ENCODE results near the gene HDAC4. TPM values are rescaled to one million over a fixed set of nuclear protein-coding genes. Genes with fewer than 3 reads are reported as not detected.

Gene HDAC4
- total RNA-seq, 1 experiment from 2014 or later = 47.6 TPM

- Histone ChIP-seq H3K4me2 (ENCODE audit: low read length) (no peak overlapping the region), H3K79me2 (ENCODE audit: insufficient read depth, low read length) (no peaks in the 10 kb centered on the region), H3K9ac (ENCODE audit: low read length) (no peak overlapping the region), H4K20me1 (ENCODE audit: insufficient read depth) (no peaks in the 10 kb centered on the region), H2AFZ (ENCODE audit: low read depth, low read length, poor library complexity, severe bottlenecking) (no peak overlapping the region), H3K27ac (ENCODE audit: low read depth, low read length) (no peak overlapping the region), H3K9me3 (ENCODE audit: control insufficient read depth in 1 of 2, insufficient read depth in 1 of 2, low read depth in 1 of 2, low read length in 2 of 2) (no peaks in the 10 kb centered on the region), H3K27me3 (ENCODE audit: insufficient read depth, low read length) (no peaks in the 10 kb centered on the region), H3K36me3 (ENCODE audit: control insufficient read depth in 1 of 2, insufficient read depth in 2 of 2, low read length in 2 of 2) (peaks cover 5 to 16% of the 10 kb centered on the region in 2 experiments; a peak in 3 of 4 replicates), H3K4me1 (ENCODE audit: control insufficient read depth in 1 of 2, insufficient read depth in 2 of 2, low read length in 2 of 2) (no peaks in the 10 kb centered on the region), H3K4me3 (replicated peaks in 1 of 2; ENCODE audit: low read depth in 1 of 2, low read length in 2 of 2) (no peak overlapping the region), H3K9me2 (ENCODE audit: insufficient read depth) (no peaks in the 10 kb centered on the region)
- no TSS peak for BruUV-seq (replicated peaks)
- ATAC-seq (no peak), DNase-seq (ENCODE audit: low read depth, low spot score) (no peak)
- TF ChIP-seq CBX3 (IDR thresholded peaks at IDR 0.05; ENCODE audit: low read depth) = no peak
- TF ChIP-seq SP1 (IDR thresholded peaks at IDR 0.05; ENCODE audit: low read depth) = no peak
- TF ChIP-seq EGR1 (IDR thresholded peaks at IDR 0.05; ENCODE audit: low read depth) = no peak
- TF ChIP-seq ZNF274 (IDR thresholded peaks at IDR 0.05; ENCODE audit: low read depth, low read length) = no peak
- TF ChIP-seq RAD21 (IDR thresholded peaks at IDR 0.05; ENCODE audit: low read depth) = no peak
- TF ChIP-seq REST (IDR thresholded peaks at IDR 0.05; ENCODE audit: low read depth) = no peak
- ChIA-PET CTCF (no interaction called here), RAD21 (ENCODE audit: low non-redundant PET in 1 of 2, low total read pairs in 2 of 2, uncharacterized antibody in 2 of 2, unreplicated experiment in 2 of 2) (no interaction called here), POLR2A (no interaction called here)
- intact Hi-C loops (cut with micrococcal nuclease) = no loop called here
Measured at GRCh38 chr2:239129147-239129920, 271.5 kb downstream of the HDAC4 start.
